GM18505 (cell line): Measurements from ENCODE around the gene DPP4.
"Not testable (repeated sequence)": the region's sequence is repeated elsewhere in the genome, so short reads cannot be mapped to it uniquely, and the experiment has no call there.

Experiments used
- ATAC-seq: cut with Tn5 transposase; IDR thresholded peaks from one replicate; pipeline ENCODE4 v1.9.1; 2021; ENCODE audit not compliant: unreplicated experiment
- POLR2A ChIP-seq: IDR thresholded peaks from 4 replicates; pipeline ENCODE4 v1.6.1; 2011; ENCODE audit warnings: borderline replicate concordance; ENCODE audit not compliant: insufficient read depth, insufficient read length; ENCODE audit errors: extremely low read depth

The DPP4 gene

GRCh38 chr2:162060532-162060931 is 13.5 kb downstream of the DPP4 start:
- ATAC-seq, result no peak
- TF ChIP-seq POLR2A, result no peak

- ATAC-seq, result peak; percentile 74
- TF ChIP-seq POLR2A, result no peak
These were observed 14.9 kb downstream of the DPP4 start for GRCh38 chr2:162058973-162059668.

- no peak for TF ChIP-seq POLR2A
- ATAC-seq, result no peak
These were observed 16.6 kb downstream of the DPP4 start for GRCh38 chr2:162057426-162057825.

- no peak for TF ChIP-seq POLR2A
- ATAC-seq, result no peak
These were observed 17.1 kb downstream of the DPP4 start for GRCh38 chr2:162056796-162057399.

GRCh38 chr2:162053808-162054155 is 20.2 kb downstream of the DPP4 start:
- no peak for TF ChIP-seq POLR2A
- ATAC-seq, result no peak

- no peak for ATAC-seq
- TF ChIP-seq POLR2A, result no peak
These were observed 20.8 kb downstream of the DPP4 start for GRCh38 chr2:162053066-162053807.

GRCh38 chr2:162050513-162050961 is 23.5 kb downstream of the DPP4 start:
- TF ChIP-seq POLR2A, result no peak
- ATAC-seq, result no peak

GRCh38 chr2:162049089-162049488 is 24.9 kb downstream of the DPP4 start:
- ATAC-seq, result not testable (repeated sequence)

- no peak for ATAC-seq
- TF ChIP-seq POLR2A, result no peak
These were observed 29.4 kb downstream of the DPP4 start for GRCh38 chr2:162044586-162044985.

- TF ChIP-seq POLR2A, result no peak
These were observed 30.9 kb downstream of the DPP4 start for GRCh38 chr2:162043132-162043531.

GRCh38 chr2:162041485-162041884 is 32.5 kb downstream of the DPP4 start:
- TF ChIP-seq POLR2A, result no peak
- ATAC-seq, result no peak

More at GRCh38 chr2:162043132-162043531, 30.9 kb downstream of the DPP4 start:
- ATAC-seq, result no peak

- TF ChIP-seq POLR2A, result no peak
- ATAC-seq, result no peak
These were observed 35.3 kb downstream of the DPP4 start for GRCh38 chr2:162038725-162039124.

GRCh38 chr2:162037886-162038285 is 36.1 kb downstream of the DPP4 start:
- ATAC-seq, result no peak
- no peak for TF ChIP-seq POLR2A
